ENCODE data around the gene UXS1.
"Not testable (repeated sequence)": the region's sequence is repeated elsewhere in the genome, so short reads cannot be mapped to it uniquely, and the experiment has no call there.

The UXS1 gene

DNA sequence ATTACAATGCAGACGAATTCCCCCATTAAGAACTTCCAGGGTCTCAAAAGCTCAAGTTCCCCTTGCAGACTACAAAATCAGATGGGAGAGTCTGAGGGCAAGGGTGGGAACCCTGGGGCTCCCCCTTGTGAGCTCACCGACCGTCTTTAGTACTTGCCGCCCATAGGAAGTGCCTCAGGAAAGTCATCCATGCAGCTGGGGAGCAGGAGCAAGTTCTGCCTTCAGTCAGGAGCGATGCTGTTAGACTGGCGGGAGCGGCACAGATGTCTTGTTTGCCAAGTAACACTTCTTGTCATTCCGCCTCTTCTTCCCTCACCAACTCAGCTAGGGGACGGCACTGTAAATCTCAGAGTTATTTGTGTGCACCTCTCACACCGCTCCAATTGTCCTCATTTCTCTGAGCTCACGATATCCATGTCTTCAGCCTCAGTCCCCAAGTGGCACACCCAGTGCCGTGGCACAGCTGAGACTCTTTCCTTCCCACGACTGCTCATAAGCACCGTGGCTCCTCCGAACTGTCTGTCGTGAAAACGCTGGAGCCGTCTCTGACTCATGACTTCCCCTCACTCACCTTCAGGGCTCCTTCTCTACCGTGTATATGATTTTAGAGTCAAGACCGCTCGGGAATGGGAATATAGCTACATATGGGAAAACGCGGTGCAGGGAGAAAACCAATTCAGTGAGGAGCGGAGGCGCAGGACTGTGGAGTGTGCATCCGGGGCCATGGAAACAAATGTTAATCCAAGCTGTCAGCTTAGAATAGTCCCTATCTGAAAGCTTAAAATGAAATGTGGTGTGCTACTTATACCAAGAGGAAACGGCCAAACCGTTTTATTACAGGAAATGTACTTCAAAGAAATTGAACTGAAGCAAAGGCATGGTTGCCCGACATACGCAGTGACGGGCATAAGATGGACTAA, 34.0 kb downstream of the UXS1 start:
- no peak for DNase-seq

DNA sequence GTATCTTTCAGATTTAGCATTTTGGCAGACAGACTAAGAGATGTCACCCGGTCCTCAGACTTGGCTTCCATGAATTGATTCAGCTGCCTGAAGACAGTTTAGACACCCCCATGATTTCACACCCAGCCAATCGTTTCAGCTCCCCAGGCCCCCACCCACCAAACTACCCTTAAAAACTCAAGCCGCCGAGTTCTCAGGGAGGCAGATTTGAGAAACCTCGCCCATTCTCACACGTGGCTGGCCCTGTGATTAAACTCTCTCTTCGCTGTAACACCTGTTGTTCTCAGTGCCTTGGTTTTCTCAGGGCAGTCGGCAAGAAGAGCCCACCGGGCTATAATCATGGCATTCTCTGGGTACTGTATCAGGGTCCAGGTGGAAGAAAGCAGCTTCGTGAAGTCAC, 35.2 kb downstream of the UXS1 start:
- DNase-seq: no peak

DNA sequence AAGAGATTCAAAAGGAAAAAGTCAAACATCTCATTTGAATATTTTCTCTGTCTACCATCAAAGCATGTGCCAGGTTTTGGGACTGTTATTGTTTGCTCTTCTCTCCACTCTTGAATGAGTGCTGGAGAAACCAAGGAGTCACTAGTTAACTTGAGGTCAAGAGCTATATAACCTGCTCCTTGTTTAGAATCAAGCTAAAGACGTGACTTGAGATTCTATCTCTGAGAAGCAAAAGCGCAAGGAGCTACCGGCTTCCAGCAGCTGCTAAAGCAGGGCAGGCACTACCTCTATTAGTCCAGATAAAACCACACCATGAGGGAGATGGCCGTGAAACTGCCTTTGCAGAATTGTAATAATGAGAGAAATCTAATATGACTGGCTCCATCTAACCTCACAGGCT, 36.0 kb downstream of the UXS1 start:
- no peak for DNase-seq

DNA sequence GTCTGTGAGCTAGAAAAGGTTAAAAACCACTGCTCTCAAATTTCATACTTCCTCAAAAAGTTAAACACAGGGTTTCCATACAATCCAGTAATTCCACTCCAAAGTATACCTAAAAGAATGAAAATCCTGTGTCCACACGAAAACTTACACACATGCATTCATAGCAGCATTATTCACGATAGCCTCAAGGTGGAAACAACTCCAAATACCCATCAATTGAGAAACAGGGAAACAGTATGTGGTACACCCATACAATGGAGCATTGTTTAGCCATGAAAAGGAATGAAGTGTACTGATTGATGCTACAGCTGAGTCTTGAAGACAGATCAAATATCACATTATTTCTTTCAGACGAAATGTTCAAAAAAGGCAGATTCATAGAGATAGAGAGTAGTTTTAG, 36.7 kb downstream of the UXS1 start:
- no peak for DNase-seq

DNA sequence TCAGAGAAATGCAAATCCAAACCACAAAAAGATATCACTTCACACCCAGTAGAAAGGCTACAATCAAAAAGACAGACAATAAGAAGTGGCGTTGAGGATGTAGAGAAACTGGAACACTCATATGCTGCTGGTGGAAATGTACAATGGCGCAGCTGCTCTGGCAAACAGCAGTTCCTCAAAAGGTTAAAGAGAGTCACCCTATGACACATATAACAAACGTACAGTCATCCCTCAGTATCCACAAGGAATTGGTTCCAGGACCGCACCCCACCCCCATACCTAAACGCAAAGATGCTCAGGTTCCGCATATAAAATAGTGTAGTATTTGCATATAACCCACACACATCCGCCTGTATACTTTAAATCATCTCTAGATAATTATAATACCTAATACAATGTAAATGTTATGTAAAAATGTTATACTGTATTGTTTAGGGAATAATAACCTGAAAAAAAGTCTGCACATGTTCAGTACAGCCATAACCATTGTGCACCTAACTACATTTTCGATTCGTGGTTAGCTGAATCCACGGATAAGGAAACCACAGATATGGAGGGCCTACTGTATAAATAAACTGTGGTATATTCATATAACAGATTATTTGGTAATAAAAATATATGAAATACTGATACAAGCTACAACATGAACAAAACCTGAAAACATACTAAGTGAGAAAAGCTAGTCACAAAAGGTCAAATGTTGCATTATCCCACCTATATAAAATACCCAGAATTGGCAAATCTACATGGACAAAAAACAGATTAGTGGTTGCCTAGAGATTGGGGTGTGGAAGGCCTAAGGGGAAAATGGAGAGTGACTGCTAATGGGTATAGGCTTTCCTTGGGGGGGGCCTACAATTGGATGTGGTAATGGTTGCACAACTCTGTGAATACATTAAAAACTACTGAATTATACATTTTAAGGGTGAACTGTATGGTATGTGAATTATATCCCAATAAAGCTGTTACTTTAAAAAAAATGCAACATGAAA, 37.5 kb downstream of the UXS1 start:
- DNase-seq: no peak

DNA sequence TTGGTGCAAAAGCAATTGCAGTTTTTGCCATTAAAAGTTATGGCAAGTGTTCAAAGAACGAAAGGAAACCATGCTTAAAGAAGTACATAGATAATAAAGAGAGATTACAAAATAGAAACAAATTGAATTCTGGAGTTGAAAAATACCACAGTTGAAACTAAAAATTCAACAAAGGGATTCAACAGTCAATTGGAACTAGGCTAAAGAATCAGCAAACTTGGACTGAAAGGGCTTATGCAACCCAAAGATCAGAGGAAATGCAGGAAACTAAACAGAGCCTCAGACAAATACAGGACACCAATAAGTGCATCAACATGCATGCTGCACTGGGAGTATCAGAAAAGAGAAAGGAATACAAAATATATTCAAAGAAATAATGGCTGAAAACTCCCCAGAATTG, 40.3 kb downstream of the UXS1 start:
- no peak for DNase-seq

DNA sequence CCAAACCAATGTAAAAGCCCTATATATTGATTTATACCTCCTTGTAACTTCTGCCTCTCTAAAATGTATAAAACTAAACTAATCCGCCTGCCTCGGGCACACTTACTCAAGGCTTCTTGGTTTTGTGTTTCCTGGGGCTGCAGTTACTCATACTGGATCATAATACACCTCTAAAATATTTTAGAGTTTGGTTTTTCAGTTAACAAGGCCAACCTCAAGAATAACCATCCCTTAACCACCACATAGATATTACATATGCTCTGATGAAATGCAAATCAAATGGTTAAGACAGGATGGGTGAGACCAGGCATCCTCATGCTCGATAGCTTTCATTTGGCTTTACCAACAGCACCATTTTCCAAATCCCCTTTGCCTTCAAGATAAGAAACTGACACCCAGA, 46.4 kb downstream of the UXS1 start:
- no peak for DNase-seq

DNA sequence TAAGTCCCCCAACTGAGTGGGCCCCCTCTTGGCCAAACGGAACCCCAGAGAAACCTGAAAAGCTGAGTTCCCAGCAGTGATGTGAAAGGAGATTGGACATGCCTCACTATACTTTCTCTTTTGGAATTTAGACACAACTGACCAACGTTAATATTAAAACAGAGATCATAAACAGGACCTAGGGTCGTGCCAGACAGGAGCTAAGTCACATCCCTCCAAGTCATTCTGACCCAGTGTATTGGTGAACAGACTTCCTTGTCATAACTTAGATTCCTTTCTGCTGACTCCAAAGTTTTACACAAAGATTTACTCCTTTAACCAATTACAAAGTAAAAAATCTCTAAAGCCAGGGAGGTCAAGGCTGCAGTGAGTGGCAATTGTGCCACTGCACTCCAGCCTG, 46.9 kb downstream of the UXS1 start:
- DNase-seq: no peak

DNA sequence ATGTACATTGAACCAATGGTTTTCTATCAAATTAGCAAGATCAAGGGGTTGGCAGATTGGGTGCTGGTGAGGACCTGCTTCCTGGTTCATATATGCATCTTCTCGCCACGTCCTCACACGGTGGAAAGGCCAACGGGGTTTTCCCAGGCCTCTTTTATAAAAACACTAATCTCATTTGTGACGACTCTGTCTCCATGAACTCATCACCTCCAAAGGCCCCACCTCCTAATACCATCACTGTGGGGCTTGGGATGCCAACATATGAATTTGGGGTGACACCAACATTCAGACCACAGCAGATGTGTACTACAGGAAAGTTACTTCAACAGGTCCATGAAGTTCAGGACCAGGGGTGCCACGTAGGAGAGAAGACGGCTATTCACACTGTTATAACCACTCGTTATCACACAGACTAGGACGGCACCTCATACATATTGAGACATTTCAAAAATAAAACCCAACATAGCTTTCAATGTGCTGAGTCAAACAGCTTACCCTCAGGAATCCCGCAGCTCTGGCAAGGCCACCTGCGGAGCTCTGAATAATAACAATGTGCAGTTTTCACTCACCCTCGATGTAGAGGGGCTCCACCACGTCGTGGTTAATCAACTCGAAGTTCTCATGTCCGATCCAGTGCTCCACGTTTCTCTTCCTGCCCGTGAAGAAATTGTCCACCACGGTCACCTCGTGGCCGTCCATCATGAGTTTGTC, 49.3 kb downstream of the UXS1 start:
- no peak for DNase-seq

DNA sequence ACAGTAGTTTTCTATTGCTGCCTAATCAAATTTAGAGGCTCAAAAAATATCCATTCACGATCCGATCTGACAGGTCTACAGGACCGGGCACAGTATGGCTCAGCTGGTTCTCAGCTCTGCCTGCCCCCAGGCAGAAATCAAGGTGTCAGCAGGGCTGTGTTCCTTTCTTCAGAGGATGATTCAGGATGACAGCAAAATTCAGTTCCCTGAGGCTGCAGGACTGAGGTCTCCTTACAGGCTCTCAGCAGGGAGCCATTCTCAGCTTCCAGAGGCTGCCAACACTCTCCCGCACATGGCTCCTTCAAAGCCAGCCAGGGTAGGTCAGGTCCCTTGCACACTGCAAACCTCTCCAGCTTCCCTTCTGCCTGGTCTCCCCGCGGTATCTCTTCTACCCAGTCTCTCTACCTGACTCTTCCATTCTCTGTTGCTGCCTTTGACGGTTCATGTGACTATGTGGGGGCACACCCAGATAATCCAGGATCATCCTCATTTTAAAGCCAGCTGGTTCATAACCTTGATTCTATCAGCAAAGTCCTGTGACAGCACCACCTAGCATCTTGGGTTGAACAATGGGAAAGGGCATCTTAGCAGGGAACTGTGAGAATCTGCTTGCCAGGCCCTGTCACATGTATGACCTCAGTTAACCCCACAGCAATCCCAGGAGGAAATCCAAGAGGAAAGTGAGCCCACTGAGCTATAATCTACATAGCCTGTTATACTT, 50.4 kb downstream of the UXS1 start:
- no peak for DNase-seq

DNA sequence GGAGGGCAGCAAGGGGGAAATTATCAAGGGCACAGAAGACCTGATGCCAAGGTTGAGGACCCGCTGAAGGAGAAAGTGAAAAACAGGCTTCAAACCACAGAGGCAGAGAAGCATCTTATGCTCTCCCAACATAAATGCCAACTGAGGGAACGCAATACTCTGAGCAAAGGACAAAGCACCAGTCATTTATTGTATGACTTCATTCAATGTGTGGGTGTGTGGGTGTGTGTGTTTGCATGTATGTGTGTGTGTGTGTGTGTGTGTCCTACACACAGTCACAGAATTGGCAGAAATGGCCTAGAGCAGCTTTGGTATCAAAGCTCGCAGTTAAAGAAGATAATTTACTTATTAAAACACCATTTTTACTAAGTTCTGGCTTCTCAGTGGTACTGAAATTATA, 51.4 kb downstream of the UXS1 start:
- DNase-seq: no peak

DNA sequence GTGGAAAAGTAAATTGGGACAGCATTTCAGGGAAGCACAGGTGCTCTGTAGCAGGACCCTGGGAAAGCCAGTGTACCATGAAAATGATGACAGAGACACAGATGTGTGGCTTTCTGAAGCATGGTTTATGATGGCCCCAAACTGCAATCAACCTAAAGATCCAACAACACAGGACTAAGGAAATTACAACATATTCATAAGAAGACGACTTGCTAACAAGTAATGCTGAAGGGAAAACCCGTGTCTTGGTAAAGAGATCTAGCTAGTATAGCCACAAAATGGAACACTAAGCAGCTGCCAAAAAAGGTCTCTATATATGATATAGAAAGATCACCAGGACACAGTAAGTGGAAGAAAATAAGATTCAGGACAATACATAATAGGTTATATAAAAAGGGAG, 53.2 kb downstream of the UXS1 start:
- no peak for DNase-seq

DNA sequence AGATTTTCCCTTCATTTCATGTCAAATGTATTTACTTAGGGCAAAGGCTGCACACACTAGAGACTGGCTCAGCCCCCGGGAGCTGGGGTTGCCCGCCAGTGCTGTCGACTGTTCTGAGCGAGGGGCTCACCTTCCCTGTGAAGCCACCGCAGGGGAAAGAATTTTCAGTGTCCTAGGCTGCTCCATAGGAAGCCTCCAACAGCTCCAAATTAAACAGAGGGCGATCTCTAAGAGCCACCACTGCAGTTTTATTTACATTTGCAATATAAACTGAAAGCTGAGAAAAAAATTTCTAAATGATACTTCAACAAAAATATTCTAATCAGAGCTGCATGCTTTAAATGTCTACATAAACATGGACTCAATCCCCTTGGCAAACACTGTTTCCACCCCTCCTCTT, 54.0 kb downstream of the UXS1 start:
- no peak for DNase-seq

DNA sequence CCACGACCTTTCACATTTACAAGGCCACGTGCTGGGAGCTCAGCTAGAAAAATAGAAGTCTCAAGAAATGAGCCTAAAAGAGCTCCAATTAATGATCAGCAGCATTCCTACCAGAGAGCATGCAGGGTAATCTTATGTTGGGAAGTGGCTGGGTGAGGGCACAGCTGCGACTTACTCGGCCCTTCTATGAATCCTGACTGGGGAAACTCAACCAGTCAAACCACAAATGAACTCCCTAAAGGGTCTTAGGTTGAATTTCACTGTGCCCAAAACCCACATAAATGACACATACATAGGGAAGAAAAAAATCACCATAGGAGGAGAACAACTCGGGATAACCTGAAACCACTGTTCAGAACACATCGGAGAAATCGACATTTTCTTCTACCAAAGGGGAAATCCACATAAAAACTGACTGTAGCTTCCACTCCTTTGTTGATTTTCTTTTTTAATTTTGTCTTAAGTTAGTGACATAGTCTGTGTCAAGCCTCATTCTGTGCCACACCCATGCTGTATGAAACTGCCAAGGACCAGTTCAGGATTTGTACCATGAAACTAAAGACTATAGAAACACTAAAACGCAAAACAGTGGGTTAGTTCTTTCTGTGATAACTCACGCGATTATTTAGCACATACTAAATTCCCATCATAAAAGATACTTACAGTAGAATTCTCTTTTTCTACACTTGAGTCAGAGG, 54.7 kb downstream of the UXS1 start:
- no peak for DNase-seq

DNA sequence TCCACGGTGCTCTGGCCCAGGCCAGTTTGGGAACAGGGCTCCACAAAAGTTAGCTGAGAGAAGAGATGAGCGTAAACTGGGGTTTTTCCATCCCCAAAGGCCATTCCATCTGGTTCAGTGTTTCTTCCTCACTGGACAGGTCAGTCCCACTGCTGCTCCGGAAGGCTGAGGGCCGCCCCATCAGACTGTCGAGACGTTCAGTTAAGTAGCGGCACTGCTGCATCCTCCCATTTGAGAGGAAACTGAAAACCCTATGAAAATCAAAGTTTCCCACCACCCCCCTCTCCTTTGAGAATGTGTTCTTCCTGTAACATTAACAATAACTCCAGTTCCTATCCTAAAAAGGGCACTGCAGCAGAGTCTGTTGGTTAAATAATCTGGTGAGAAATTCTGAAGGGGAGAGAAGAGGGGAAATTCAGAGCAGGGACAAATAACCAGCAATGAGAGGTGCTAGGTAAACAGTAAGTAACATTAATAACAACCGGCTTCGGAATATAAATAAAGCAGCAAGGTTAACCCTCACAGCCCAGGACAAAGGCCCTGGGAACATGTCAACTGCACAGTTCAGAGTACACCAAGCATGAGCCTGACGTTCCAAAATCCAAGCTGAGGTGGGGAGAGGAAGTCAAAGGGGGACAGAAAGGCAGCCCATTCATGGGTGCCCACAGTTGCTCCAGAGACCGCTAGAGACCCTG, 55.4 kb downstream of the UXS1 start:
- no peak for DNase-seq

DNA sequence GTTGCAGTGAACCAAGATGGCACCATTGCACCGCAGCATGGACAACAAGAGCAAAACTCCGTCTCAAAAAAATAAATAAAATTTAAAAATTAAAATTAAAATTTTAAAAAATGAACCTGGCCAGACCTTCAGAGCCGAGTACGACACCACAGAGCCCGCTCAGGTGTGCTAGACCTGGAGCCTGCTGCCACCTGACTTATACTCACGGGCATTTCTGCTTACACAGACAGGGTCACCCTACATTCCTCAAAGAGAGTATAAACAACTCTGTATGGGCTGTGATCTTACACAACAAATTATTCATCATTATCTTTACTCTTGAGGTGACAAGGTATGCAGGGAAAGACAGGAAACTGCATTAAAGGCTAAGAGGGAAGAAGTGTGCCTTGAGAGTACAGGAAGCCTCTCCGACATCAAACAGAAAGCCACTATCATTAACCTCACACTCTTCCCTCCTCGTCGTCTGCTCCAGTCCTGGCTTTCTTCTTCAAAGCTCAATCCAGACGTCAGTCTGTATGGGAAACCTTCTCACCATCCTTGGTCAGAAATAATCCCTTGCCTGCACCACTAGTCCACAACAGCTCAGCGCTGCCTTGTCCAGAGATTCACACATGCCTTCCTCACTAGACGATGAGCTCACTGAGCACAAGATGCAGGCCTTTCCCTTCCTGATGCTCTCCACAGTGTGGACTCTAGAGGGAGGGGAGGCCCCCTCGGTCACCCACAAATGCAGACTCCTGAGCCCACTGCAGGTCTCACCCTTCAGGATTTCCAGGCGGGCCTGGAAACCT, 56.2 kb downstream of the UXS1 start:
- no peak for DNase-seq

DNA sequence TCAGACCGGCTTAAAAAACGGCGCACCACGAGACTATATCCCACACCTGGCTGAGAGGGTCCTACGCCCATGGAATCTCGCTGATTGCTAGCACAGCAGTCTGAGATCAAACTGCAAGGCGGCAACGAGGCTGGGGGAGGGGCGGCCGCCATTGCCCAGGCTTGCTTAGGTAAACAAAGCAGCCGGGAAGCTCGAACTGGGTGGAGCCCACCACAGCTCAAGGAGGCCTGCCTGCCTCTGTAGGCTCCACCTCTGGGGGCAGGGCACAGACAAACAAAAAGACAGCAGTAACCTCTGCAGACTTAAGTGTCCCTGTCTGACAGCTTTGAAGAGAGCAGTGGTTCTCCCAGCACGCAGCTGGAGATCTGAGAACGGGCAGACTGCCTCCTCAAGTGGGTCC, 62.9 kb downstream of the UXS1 start:
- not testable (repeated sequence) for DNase-seq

DNA sequence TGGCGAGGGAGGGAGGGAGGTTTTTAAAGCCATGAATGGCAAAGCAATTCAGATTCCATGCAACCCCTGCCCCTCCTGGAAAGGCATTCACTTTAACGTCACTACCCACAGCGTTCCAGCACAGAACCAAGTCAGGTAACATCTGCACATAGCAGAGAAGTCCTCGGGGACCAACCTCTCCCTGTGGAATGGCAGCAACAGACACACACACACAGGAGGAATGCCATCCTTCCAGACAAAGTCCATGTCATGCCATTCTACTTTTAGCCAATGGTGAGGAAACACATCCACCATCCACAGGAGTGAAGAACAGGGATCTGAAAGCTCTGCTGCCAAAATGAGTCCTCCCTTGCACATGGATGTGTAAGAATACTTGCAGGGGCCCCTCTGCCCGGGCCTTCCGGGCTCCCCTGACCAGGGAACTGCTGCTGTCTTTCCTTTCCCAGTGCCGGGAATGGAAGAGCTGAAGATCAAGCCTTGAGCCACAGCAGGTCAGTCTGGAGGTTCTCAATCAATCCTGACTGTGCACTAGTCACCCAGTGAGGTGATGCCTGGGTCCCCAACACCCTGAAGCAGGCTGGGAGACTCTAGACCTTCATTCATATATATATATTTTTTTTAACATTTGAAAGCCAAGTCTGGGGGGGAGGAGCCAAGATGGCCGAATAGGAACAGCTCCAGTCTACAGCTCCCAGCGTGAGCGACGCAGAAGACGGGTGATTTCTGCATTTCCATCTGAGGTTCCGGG, 63.7 kb downstream of the UXS1 start:
- DNase-seq: no peak

DNA sequence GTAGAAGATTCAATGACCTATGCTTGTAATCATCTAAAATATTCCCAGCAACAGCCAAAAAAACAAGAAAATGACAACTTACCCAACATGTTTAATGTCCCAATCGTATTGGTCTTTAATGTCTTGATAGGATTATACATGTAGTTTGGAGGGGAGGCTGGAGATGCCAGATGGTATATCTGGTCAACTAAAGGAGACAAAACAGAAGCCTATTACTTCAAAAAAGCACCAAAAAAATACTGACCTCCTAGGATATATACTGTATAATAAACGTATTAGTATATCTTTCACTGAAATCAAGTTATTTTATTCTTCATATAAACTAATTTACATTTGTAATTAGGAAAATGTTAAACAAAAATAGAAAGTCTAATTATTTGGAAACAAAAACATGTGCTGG, 64.5 kb downstream of the UXS1 start:
- no peak for DNase-seq

DNA sequence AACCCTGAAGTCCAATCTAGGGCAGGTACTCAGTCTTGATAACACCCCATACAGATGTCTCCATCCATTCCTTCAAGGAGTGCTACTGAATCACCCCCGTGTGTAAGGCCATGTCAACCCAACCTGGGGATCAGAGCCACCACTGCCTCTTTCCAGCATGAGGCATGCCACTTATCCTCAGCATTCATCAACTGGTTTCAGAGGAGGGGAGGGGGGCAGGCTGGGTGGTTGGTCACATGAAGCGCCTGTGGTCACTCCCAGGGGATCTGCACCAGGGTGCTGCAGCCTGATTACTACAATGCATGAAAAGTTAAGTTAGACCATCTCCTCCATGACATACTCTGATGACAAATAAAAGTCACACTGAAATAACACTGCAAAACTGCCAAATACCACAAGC, 65.0 kb downstream of the UXS1 start:
- DNase-seq: no peak

Data from NCI-H1417 treated with DMSO at 0.1 percent for 48 hours (cell line).